ENCODE data around the gene PTPRR.

DNA sequence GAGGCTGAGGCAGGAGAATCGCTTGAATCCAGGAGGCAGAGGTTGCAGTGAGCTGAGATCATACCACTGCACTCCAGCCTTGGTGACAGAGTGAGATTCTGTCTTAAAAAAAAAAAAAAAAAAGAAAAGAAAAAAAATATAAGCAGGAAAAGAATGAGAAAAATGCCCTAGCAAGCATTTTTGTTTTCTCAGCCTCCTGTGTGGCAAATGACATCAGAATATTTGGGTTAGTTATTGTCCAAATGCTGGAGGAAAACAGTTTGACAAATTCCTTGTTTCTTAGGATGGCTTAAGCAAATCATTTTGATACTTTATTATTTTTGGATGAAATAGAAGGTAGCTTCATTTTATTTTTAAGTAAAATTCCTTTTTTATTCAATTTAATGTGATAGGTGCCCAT is 7.5 kb upstream of the PTPRR start:
- TF ChIP-seq, protein P1, sequence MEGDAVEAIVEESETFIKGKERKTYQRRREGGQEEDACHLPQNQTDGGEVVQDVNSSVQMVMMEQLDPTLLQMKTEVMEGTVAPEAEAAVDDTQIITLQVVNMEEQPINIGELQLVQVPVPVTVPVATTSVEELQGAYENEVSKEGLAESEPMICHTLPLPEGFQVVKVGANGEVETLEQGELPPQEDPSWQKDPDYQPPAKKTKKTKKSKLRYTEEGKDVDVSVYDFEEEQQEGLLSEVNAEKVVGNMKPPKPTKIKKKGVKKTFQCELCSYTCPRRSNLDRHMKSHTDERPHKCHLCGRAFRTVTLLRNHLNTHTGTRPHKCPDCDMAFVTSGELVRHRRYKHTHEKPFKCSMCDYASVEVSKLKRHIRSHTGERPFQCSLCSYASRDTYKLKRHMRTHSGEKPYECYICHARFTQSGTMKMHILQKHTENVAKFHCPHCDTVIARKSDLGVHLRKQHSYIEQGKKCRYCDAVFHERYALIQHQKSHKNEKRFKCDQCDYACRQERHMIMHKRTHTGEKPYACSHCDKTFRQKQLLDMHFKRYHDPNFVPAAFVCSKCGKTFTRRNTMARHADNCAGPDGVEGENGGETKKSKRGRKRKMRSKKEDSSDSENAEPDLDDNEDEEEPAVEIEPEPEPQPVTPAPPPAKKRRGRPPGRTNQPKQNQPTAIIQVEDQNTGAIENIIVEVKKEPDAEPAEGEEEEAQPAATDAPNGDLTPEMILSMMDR (IDR thresholded peaks at IDR 0.05; ENCODE audit: insufficient read depth, low read depth, low read length), result no peak
- TF ChIP-seq EZH2 (IDR thresholded peaks at IDR 0.05; ENCODE audit: insufficient read depth, low read length), result no peak
